Subcutaneous abdominal adipose tissue (tissue), 5 donors: ENCODE measurements around the gene SPACA4.
A peak's percentile ranks its signal among the peaks of the same experiment; 100 is the strongest.

Experiments
- H3K27ac ChIP-seq: one replicate; pipeline ENCODE4 v1.7.0; 2013; ENCODE audit warnings: low read depth, mild to moderate bottlenecking, inconsistent platforms, low read length, moderate library complexity
- H3K27me3 ChIP-seq, 5 donors: one replicate each; pipeline ENCODE4 v1.7.0; 2013; ENCODE audit warnings: low read length in 5 of 5, inconsistent platforms in 1 of 5; ENCODE audit not compliant: control insufficient read depth in 5 of 5, insufficient read depth in 4 of 5
- H3K36me3 ChIP-seq, 5 donors: one replicate each; pipeline ENCODE4 v1.7.0; 2013; ENCODE audit warnings: low read length in 5 of 5; ENCODE audit not compliant: control insufficient read depth in 5 of 5, insufficient read depth in 5 of 5
- H3K4me1 ChIP-seq, 5 donors: one replicate each; pipeline ENCODE4 v1.7.0; 2013; ENCODE audit warnings: low read length in 5 of 5, mild to moderate bottlenecking in 3 of 5, moderate library complexity in 1 of 5; ENCODE audit not compliant: control insufficient read depth in 5 of 5, insufficient read depth in 5 of 5
- H3K4me3 ChIP-seq, 5 donors: one replicate each; pipeline ENCODE4 v1.7.0; 2013; ENCODE audit warnings: low read length in 5 of 5, low read depth in 1 of 5
- H3K9ac ChIP-seq, 5 donors: one replicate each; pipeline ENCODE4 v1.7.0; 2013; ENCODE audit warnings: low read length in 5 of 5, mild to moderate bottlenecking in 4 of 5, moderate library complexity in 3 of 5
- H3K9me3 ChIP-seq, 5 donors: one replicate each; pipeline ENCODE4 v1.7.0; 2013; ENCODE audit warnings: low read length in 5 of 5; ENCODE audit not compliant: control insufficient read depth in 5 of 5
- donor health status: healthy.
- donor health status: healthy.
- donor health status: healthy.
- donor health status: healthy.
- donor health status: healthy.

Gene SPACA4

GRCh38 chr19:48633148-48634035 is 26.9 kb downstream of the SPACA4 start:
- H3K27me3 ChIP-seq: no peaks in the 10 kb centered on the region
- peaks cover 0 to 28% (median 13%) of the 10 kb centered on the region in 5 donors for H3K36me3 ChIP-seq
- peak overlapping the region in 4 of 5 donors; percentile 12 to 70 (median 66) for H3K4me3 ChIP-seq
- H3K27ac ChIP-seq: peak overlapping the region; percentile 91
- H3K9ac ChIP-seq: peak overlapping the region in 4 of 5 donors; percentile 28 to 59 (median 50)
- H3K4me1 ChIP-seq: peaks cover 9 to 71% (median 68%) of the 10 kb centered on the region in 5 donors
- no peaks in the 10 kb centered on the region for H3K9me3 ChIP-seq

- Histone ChIP-seq H3K9me3 (no peaks in the 10 kb centered on the region), H3K36me3 (peaks cover 0 to 28% (median 13%) of the 10 kb centered on the region in 5 donors), H3K4me1 (peaks cover 14 to 75% (median 71%) of the 10 kb centered on the region in 5 donors), H3K9ac (peak overlapping the region in 3 of 5 donors; percentile 21 to 59 (median 53)), H3K4me3 (peak overlapping the region; percentile 7 to 70 (median 65)), H3K27me3 (no peaks in the 10 kb centered on the region), H3K27ac (peak overlapping the region; percentile 91)
Observed at GRCh38 chr19:48634036-48634342, 27.4 kb downstream of the SPACA4 start.

GRCh38 chr19:48634424-48635262 is 28.1 kb downstream of the SPACA4 start:
- Histone ChIP-seq H3K9me3 (no peaks in the 10 kb centered on the region), H3K4me1 (peaks cover 16 to 78% (median 73%) of the 10 kb centered on the region in 5 donors), H3K9ac (peak overlapping the region; percentile 54 to 81 (median 70)), H3K27me3 (no peaks in the 10 kb centered on the region), H3K36me3 (peaks cover 0 to 23% (median 13%) of the 10 kb centered on the region in 5 donors), H3K27ac (peak overlapping the region; percentile 91), H3K4me3 (peak overlapping the region; percentile 60 to 70 (median 65))

GRCh38 chr19:48635263-48635965 is 28.9 kb downstream of the SPACA4 start:
- H3K27me3 ChIP-seq: no peaks in the 10 kb centered on the region
- peak overlapping the region; percentile 91 for H3K27ac ChIP-seq
- H3K9ac ChIP-seq: peak overlapping the region; percentile 68 to 89 (median 79)
- peaks cover 0 to 17% (median 13%) of the 10 kb centered on the region in 5 donors for H3K36me3 ChIP-seq
- peak overlapping the region; percentile 83 to 94 (median 90) for H3K4me3 ChIP-seq
- peaks cover 16 to 71% (median 67%) of the 10 kb centered on the region in 5 donors for H3K4me1 ChIP-seq
- H3K9me3 ChIP-seq: no peaks in the 10 kb centered on the region

- Histone ChIP-seq H3K4me1 (peaks cover 16 to 63% (median 59%) of the 10 kb centered on the region in 5 donors), H3K27ac (peak overlapping the region; percentile 91), H3K9ac (peak overlapping the region in 4 of 5 donors; percentile 68 to 89 (median 74)), H3K4me3 (peak overlapping the region; percentile 83 to 94 (median 90)), H3K36me3 (peaks cover 0 to 12% (median 9%) of the 10 kb centered on the region in 5 donors), H3K27me3 (no peaks in the 10 kb centered on the region), H3K9me3 (no peaks in the 10 kb centered on the region)
Observed at GRCh38 chr19:48635966-48636858, 29.7 kb downstream of the SPACA4 start.

- H3K4me3 ChIP-seq: peak within 1 kb of the TSS; percentile 83 to 94 (median 90)
- H3K9me3 ChIP-seq: no peaks in the 10 kb centered on the region
- peaks cover 16 to 60% (median 56%) of the 10 kb centered on the region in 5 donors for H3K4me1 ChIP-seq
- H3K9ac ChIP-seq: peak within 1 kb of the TSS; percentile 64 to 89 (median 79)
- H3K27ac ChIP-seq: peak within 1 kb of the TSS; percentile 91
- H3K36me3 ChIP-seq: peaks cover 0 to 8% (median 6%) of the 10 kb centered on the region in 5 donors
- H3K27me3 ChIP-seq: no peaks in the 10 kb centered on the region
Observed at GRCh38 chr19:48636859-48637448, 30.4 kb downstream of the SPACA4 start, which contains the start of gene DBP. TSS of gene DBP (minus strand) at chr19:48637379. CDS start at chr19:48636994, 385 bp downstream.

- H3K27ac ChIP-seq: peak overlapping the region; percentile 91
- H3K9me3 ChIP-seq: no peaks in the 10 kb centered on the region
- peak overlapping the region; percentile 80 to 94 (median 86) for H3K4me3 ChIP-seq
- H3K4me1 ChIP-seq: peaks cover 16 to 59% (median 54%) of the 10 kb centered on the region in 5 donors
- H3K36me3 ChIP-seq: peaks cover 0 to 7% (median 4%) of the 10 kb centered on the region in 5 donors
- H3K9ac ChIP-seq: peak overlapping the region; percentile 59 to 84 (median 79)
- H3K27me3 ChIP-seq: no peaks in the 10 kb centered on the region
Observed at GRCh38 chr19:48637449-48637947, 31.0 kb downstream of the SPACA4 start.

GRCh38 chr19:48637948-48638830 is 31.6 kb downstream of the SPACA4 start:
- peaks cover 14 to 52% (median 47%) of the 10 kb centered on the region in 5 donors for H3K4me1 ChIP-seq
- peak overlapping the region; percentile 70 to 90 (median 83) for H3K4me3 ChIP-seq
- peak overlapping the region; percentile 91 for H3K27ac ChIP-seq
- H3K9ac ChIP-seq: peak overlapping the region; percentile 59 to 84 (median 77)
- H3K9me3 ChIP-seq: no peaks in the 10 kb centered on the region
- no peaks in the 10 kb centered on the region for H3K36me3 ChIP-seq
- H3K27me3 ChIP-seq: no peaks in the 10 kb centered on the region
